Central memory CD4-positive, alpha-beta T cell (primary cell): ENCODE data around the gene GAST.
A peak's percentile ranks its signal among the peaks of the same experiment; 100 is the strongest.
"Not testable (repeated sequence)": the region's sequence is repeated elsewhere in the genome, so short reads cannot be mapped to it uniquely, and the experiment has no call there.

Experiments used
- DNase-seq: peaks from one replicate; pipeline ENCODE4 v3.0.0; 2022
- total RNA-seq, 3 experiments: gene quantifications; one replicate each; lab custom pipeline; 2026; lab: John Stamatoyannopoulos, UW

GAST gene
- 0 reads per million in 3 experiments for total RNA-seq

GRCh38 chr17:41711669-41712400 is at the start of gene GAST:
Gene GAST, plus strand, starts transcription at chr17:41712331. Its CDS starts 3,106 bp downstream, at chr17:41715437.
- no peak for DNase-seq

- no peak for DNase-seq
Measured at GRCh38 chr17:41663451-41664171, 48.5 kb upstream of the GAST start.

- DNase-seq, result no peak
Measured at GRCh38 chr17:41664172-41664457, 48.0 kb upstream of the GAST start.

GRCh38 chr17:41664587-41665565 is 47.3 kb upstream of the GAST start:
- DNase-seq, result no peak

GRCh38 chr17:41665566-41666236 is 46.4 kb upstream of the GAST start:
- DNase-seq, result peak; percentile 88

- DNase-seq, result peak; percentile 80
Measured at GRCh38 chr17:41666237-41666641, 45.9 kb upstream of the GAST start.

- DNase-seq, result peak; percentile 78
Measured at GRCh38 chr17:41666708-41667279, 45.3 kb upstream of the GAST start.

GRCh38 chr17:41667280-41668041 is 44.7 kb upstream of the GAST start:
- DNase-seq, result no peak

- DNase-seq, result no peak
Measured at GRCh38 chr17:41672153-41672552, 40.0 kb upstream of the GAST start.

GRCh38 chr17:41675157-41676057 is 36.7 kb upstream of the GAST start:
- not testable (repeated sequence) for DNase-seq

GRCh38 chr17:41676058-41676419 is 36.1 kb upstream of the GAST start:
- DNase-seq, result no peak

- DNase-seq, result no peak
Measured at GRCh38 chr17:41678411-41678906, 33.7 kb upstream of the GAST start.

GRCh38 chr17:41678907-41679739 is 33.0 kb upstream of the GAST start:
- DNase-seq, result peak; percentile 82

- no peak for DNase-seq
Measured at GRCh38 chr17:41679740-41680425, 32.2 kb upstream of the GAST start.

- no peak for DNase-seq
Measured at GRCh38 chr17:41680426-41681040, 31.6 kb upstream of the GAST start.

- no peak for DNase-seq
Measured at GRCh38 chr17:41681776-41682175, 30.4 kb upstream of the GAST start.

- DNase-seq, result no peak
Measured at GRCh38 chr17:41682631-41683030, 29.5 kb upstream of the GAST start.

- no peak for DNase-seq
Measured at GRCh38 chr17:41683441-41684007, 28.6 kb upstream of the GAST start.
